Type B pancreatic cell (in vitro differentiated cells): Measurements from ENCODE around the gene IMPDH1. TPM values are rescaled to one million over a fixed set of nuclear protein-coding genes. Genes with fewer than 3 reads are reported as not detected.

Experiments used
- DNase-seq: peaks from one replicate; pipeline ENCODE4 v3.0.0; 2021; ENCODE audit warnings: mixed read lengths; ENCODE audit not compliant: unreplicated experiment; ENCODE audit errors: extremely low spot score
- H3K27ac Mint-ChIP-seq: 2 replicates; pipeline ENCODE4 v1.8.0; 2021; ENCODE audit warnings: mild to moderate bottlenecking, mixed read lengths
- H3K27me3 Mint-ChIP-seq: 2 replicates; pipeline ENCODE4 v1.8.0; 2021; ENCODE audit warnings: mixed read lengths
- H3K36me3 Mint-ChIP-seq: 2 replicates; pipeline ENCODE4 v1.8.0; 2021; ENCODE audit warnings: mixed read lengths
- H3K4me1 Mint-ChIP-seq: one replicate; pipeline ENCODE4 v1.8.0; 2021; ENCODE audit warnings: mixed read lengths; ENCODE audit not compliant: unreplicated experiment
- H3K4me3 Mint-ChIP-seq: 2 replicates; pipeline ENCODE4 v1.8.0; 2021; ENCODE audit warnings: mild to moderate bottlenecking, mixed read lengths
- H3K9me3 Mint-ChIP-seq: 2 replicates; pipeline ENCODE4 v1.8.0; 2021; ENCODE audit warnings: mixed read lengths
- total RNA-seq: library from RNA; stranded (reverse); gene quantifications from 2 replicates; pipeline ENCODE4 v1.2.1, GENCODE V29; 2021; ENCODE audit warnings: low replicate concordance
- TF ChIP-seq, protein P1 (sequence below): fragments of 200-600 bp; sonication (generic); conservative IDR thresholded peaks from 2 replicates; pipeline ENCODE4 v1.5.0; 2021; ENCODE audit warnings: antibody characterized with exemption, mild to moderate bottlenecking

IMPDH1 gene
- total RNA-seq, 1 donor from 2014 or later = 42.2 TPM

DNA sequence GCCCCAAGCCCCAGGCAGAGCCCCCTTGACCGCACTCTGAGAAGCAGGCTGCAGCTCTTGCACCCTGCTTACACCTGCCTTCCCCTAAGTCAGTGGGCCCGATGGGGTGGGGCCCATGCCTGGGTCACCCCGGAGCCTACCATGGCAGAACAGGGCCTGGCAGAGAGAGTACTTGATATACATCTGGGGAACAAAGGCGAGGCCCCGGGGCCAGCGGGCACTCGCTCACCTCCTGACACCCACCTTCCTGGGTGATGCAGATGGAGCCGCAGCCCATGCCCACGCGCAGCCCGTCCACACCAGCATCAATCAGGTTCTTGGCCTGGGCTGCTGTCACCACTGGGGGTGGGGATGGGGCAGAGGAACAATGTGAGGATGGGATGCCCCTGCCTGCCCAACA, 13.4 kb downstream of the IMPDH1 start:
- H3K36me3 Mint-ChIP-seq = peaks cover 4% of the 10 kb centered on the region
- TF ChIP-seq, protein P1, sequence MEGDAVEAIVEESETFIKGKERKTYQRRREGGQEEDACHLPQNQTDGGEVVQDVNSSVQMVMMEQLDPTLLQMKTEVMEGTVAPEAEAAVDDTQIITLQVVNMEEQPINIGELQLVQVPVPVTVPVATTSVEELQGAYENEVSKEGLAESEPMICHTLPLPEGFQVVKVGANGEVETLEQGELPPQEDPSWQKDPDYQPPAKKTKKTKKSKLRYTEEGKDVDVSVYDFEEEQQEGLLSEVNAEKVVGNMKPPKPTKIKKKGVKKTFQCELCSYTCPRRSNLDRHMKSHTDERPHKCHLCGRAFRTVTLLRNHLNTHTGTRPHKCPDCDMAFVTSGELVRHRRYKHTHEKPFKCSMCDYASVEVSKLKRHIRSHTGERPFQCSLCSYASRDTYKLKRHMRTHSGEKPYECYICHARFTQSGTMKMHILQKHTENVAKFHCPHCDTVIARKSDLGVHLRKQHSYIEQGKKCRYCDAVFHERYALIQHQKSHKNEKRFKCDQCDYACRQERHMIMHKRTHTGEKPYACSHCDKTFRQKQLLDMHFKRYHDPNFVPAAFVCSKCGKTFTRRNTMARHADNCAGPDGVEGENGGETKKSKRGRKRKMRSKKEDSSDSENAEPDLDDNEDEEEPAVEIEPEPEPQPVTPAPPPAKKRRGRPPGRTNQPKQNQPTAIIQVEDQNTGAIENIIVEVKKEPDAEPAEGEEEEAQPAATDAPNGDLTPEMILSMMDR = no peak
- no peak overlapping the region for H3K27ac Mint-ChIP-seq
- DNase-seq = no peak
- H3K27me3 Mint-ChIP-seq = no peaks in the 10 kb centered on the region
- H3K4me1 Mint-ChIP-seq = no peaks in the 10 kb centered on the region
- H3K9me3 Mint-ChIP-seq = no peaks in the 10 kb centered on the region
- H3K4me3 Mint-ChIP-seq = no peak overlapping the region

DNA sequence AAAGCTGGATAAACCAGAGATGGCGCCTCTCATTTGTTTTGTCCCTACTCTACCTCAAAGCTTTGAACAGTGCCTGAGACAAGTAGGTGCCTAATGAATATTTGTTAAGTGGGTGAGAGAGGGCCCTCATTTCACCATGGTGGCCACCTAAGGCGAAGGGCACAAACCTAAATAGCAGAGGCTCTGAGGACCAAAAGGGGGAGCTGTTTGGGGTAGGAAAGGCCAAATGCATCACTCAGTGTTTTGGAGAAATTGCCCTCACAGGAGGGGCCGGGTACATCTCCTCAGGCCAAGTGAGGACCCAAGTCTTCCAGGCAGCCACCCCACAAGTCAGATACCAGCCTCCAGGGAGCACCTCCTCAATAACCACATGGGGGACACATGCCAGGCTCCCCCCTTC, 14.0 kb downstream of the IMPDH1 start:
- Mint-ChIP-seq H3K4me3 (no peak overlapping the region), H3K27ac (no peak overlapping the region), H3K27me3 (no peaks in the 10 kb centered on the region), H3K36me3 (peaks cover 4% of the 10 kb centered on the region), H3K4me1 (no peaks in the 10 kb centered on the region), H3K9me3 (no peaks in the 10 kb centered on the region)
- DNase-seq = no peak
- TF ChIP-seq, protein P1 = no peak

DNA sequence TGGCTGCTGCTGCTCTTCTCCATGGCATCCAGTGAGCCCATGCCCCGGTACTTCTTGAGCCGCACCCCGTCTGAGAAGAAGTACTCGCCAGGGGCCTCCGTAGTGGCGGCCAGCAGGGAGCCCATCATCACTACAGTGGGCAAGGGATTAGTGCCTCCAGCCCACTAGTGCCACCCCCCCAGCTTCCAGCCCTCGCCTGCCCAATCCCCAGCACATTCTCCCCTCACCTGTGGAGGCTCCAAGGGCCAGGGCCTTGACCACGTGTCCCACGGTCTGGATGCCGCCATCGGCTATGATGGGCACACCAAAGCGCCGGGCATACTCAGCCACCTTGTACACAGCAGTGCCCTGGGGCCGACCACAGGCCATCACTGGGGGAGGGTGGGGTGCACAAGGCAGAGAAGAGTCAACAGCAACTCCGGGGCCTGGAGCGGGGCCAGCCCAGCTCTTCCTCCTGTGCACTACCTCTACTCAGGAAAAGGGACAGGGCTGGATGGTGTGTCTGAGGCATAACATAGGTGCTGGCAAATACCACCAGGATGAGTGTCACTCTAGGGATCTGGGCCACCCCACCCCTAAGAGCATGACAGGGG, 14.8 kb downstream of the IMPDH1 start:
- H3K27me3 Mint-ChIP-seq = no peaks in the 10 kb centered on the region
- no peaks in the 10 kb centered on the region for H3K4me1 Mint-ChIP-seq
- TF ChIP-seq, protein P1 = no peak
- H3K9me3 Mint-ChIP-seq = no peaks in the 10 kb centered on the region
- DNase-seq = no peak
- H3K4me3 Mint-ChIP-seq = no peak overlapping the region
- peaks cover 4% of the 10 kb centered on the region for H3K36me3 Mint-ChIP-seq
- H3K27ac Mint-ChIP-seq = no peak overlapping the region

DNA sequence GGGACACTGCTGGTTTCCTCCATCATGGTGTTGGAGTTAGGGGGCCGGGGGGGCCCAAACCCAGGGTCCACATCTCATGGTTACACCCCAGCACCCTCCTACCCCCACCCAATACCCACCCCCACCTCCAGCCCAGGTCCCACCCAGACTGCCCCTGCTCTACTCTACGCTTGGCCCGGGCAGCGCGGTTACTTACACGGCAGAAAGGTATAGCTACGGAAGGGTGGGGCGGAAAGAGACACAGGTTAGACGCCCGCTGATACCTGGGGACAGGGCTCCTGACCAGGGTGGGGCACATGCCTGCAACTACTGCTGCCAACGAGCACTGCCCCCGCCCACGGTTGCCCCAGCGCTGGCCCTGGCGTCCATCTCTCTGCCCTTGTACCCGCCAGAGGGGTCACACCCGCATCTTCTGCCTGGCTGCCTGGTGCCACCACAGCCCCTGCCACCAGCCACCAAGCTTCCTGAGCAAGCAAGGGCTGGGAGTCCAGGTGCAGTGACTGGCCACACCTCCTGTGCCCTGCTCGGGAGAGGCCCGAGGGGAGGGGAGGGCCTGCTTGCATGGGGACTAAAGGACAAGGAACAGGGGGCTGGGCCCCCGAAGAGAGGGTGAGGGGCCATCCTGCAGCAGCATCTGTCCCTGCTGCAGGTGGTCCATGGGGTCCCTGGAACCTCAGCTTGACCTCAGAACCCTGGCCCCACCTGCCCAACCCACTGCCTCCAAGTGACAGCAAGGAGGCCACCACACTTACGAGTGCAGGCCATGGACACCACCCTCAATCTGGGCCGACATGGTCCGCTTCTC, 16.1 kb downstream of the IMPDH1 start:
- H3K27me3 Mint-ChIP-seq = no peaks in the 10 kb centered on the region
- no peak overlapping the region for H3K4me3 Mint-ChIP-seq
- no peak for DNase-seq
- H3K4me1 Mint-ChIP-seq = no peaks in the 10 kb centered on the region
- H3K9me3 Mint-ChIP-seq = no peaks in the 10 kb centered on the region
- TF ChIP-seq, protein P1 = no peak
- H3K36me3 Mint-ChIP-seq = peaks cover 4% of the 10 kb centered on the region
- H3K27ac Mint-ChIP-seq = no peak overlapping the region

DNA sequence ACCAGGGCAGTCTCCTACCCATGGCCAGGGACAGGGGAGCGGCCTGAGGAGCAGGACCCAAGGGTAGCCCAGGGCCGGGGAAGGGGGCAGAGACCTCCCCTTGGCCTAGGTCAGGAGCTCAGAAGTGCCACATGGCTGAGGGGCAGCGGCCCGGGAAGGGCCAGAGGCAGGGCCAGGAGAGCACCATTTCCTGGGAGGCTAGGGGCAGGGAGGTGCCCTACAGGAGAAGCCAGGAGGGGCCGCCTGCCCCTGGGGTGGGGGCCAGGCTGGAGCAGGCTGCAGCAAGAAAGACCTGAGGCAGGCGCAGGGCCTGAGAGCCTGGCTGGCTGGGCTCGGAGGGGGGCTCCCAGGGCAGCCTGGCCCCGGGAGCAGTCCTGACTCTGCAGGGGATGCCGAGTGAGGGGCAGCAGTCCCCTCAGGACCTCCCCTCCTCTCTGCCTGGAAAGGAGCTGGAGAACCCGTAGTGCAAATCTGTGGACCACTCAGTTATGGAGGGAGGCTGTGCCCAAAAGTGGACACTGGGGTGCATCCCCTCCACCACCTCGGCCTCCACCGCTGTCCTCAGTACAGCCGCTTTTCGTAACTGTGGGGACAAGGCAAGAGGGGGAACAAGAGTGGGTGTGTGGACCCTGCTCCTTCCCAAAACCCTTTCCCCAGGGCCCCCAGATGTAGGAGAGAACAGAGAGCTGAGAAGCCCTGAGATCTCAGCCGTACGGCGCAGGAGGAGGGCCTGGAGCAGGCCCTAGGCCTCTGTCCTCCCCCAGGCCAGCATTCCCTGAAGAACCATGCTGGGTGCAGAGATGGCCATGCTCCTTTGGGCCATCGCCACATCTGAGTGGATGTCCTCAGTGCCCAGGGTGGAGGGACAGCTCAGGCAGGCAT, 17.1 kb downstream of the IMPDH1 start:
- no peak overlapping the region for H3K27ac Mint-ChIP-seq
- peaks cover 4% of the 10 kb centered on the region for H3K36me3 Mint-ChIP-seq
- no peak overlapping the region for H3K4me3 Mint-ChIP-seq
- TF ChIP-seq, protein P1 = no peak
- peaks cover 4% of the 10 kb centered on the region for H3K4me1 Mint-ChIP-seq
- no peak for DNase-seq
- H3K9me3 Mint-ChIP-seq = no peaks in the 10 kb centered on the region
- peaks cover under 1% of the 10 kb centered on the region for H3K27me3 Mint-ChIP-seq
